ENCODE measurements around the gene SCD.

DNA sequence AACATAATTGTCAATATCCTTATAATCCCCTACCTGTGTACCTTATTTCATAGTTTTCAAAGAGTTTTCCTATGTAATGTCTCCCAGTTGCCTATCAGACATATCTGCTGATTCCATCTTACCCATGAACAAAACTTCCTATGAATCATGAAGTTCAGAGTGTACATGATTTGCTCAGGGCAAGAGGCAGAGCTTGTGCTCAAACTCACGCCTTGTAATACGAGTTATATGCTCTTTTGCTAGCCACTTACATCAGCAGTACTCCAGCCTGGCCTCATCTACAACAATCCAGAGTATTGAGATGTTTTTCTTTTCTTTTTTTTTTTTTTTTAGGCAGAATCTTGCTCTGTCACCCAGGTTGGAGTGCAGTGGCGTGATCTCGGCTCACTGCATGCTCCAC lies 28.8 kb upstream of the SCD start:
- TF ChIP-seq, protein P1, sequence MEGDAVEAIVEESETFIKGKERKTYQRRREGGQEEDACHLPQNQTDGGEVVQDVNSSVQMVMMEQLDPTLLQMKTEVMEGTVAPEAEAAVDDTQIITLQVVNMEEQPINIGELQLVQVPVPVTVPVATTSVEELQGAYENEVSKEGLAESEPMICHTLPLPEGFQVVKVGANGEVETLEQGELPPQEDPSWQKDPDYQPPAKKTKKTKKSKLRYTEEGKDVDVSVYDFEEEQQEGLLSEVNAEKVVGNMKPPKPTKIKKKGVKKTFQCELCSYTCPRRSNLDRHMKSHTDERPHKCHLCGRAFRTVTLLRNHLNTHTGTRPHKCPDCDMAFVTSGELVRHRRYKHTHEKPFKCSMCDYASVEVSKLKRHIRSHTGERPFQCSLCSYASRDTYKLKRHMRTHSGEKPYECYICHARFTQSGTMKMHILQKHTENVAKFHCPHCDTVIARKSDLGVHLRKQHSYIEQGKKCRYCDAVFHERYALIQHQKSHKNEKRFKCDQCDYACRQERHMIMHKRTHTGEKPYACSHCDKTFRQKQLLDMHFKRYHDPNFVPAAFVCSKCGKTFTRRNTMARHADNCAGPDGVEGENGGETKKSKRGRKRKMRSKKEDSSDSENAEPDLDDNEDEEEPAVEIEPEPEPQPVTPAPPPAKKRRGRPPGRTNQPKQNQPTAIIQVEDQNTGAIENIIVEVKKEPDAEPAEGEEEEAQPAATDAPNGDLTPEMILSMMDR (conservative IDR thresholded peaks at IDR 0.05; ENCODE audit: low read depth in 2 of 2): no peak
- TF ChIP-seq NANOG (IDR thresholded peaks at IDR 0.05; ENCODE audit: borderline replicate concordance) (no peak), CREB1 (CRISPR knock-in tag; IDR thresholded peaks at IDR 0.05; ENCODE audit: low read depth) (no peak), EZH2 (IDR thresholded peaks at IDR 0.05; ENCODE audit: low read depth, unreplicated experiment) (no peak)

Measured in GM23338 (cell line).